GM23248 (cell line): ENCODE measurements around the gene GNB1.
"Not testable (repeated sequence)": the region's sequence is repeated elsewhere in the genome, so short reads cannot be mapped to it uniquely, and the experiment has no call there.

Experiments
- EZH2 ChIP-seq: fragments of 200-600 bp; sonication (generic); IDR thresholded peaks from 2 replicates; pipeline ENCODE4 v1.6.1; 2018; ENCODE audit warnings: antibody characterized with exemption, mild to moderate bottlenecking; ENCODE audit not compliant: insufficient read depth, poor library complexity, severe bottlenecking
- EZH2phosphoT487 ChIP-seq: fragments of 200-600 bp; sonication (generic); IDR thresholded peaks from 2 replicates; pipeline ENCODE4 v1.6.1; 2018; ENCODE audit warnings: antibody characterized with exemption, moderate library complexity, mild to moderate bottlenecking, low read depth; ENCODE audit not compliant: insufficient read depth

GRCh38 chr1:1859970-1860697 lies 30.8 kb downstream of the GNB1 start:
- TF ChIP-seq EZH2phosphoT487, EZH2: not testable (repeated sequence)
